Measurements from ENCODE around the gene EFNB3.

EFNB3 gene

DNA sequence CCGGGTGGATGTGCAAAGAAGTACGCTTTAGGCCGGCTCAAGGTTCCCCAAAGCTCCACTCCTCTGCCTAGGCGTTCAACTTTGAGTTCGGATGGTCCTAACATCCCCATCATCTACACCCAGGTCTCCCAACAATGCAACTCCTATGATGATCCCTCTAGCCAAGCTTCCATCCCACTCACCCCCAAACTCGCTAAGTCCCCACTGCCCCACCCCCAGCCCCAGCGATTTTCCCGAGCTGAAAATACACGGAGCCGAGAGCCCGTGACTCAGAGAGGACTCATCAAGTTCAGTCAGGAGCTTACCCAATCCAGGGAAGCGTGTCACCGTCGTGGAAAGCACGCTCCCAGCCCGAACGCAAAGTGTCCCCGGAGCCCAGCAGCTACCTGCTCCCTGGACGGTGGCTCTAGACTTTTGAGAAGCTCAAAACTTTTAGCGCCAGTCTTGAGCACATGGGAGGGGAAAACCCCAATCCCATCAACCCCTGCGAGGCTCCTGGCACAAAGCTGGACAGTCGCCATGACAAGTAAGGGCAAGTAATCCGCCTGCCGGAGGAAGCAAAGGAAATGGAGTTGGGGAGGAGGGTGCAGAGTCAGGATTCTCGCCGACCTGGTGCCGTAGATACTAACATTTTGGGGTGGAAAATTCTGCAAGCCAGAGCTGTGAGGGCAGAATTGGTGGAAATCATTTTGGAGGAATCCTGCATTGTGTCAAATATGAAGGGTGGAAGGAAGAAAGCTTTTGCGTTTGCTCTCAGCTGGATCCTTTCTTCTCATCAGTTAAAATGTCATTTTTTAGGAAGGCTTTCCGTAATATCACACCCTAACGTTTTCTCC lies 17.7 kb upstream of the EFNB3 start, which contains the start of gene TP53:
Gene TP53, minus strand, starts transcription at position 419 of the 836 bp plus-strand sequence. CDS start 10,896 bp downstream, outside the sequence.
- peak within 1 kb of the TSS; percentile 98 for H3K4me3 ChIP-seq (ENCODE audit: low read depth, low read length)
- peak; percentile 96 for DNase-seq (ENCODE audit: low read depth)
- TF ChIP-seq, protein P1, sequence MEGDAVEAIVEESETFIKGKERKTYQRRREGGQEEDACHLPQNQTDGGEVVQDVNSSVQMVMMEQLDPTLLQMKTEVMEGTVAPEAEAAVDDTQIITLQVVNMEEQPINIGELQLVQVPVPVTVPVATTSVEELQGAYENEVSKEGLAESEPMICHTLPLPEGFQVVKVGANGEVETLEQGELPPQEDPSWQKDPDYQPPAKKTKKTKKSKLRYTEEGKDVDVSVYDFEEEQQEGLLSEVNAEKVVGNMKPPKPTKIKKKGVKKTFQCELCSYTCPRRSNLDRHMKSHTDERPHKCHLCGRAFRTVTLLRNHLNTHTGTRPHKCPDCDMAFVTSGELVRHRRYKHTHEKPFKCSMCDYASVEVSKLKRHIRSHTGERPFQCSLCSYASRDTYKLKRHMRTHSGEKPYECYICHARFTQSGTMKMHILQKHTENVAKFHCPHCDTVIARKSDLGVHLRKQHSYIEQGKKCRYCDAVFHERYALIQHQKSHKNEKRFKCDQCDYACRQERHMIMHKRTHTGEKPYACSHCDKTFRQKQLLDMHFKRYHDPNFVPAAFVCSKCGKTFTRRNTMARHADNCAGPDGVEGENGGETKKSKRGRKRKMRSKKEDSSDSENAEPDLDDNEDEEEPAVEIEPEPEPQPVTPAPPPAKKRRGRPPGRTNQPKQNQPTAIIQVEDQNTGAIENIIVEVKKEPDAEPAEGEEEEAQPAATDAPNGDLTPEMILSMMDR (IDR thresholded peaks at IDR 0.05; ENCODE audit: insufficient read depth, low read depth, low read length, missing control alignments), result no peak

DNA sequence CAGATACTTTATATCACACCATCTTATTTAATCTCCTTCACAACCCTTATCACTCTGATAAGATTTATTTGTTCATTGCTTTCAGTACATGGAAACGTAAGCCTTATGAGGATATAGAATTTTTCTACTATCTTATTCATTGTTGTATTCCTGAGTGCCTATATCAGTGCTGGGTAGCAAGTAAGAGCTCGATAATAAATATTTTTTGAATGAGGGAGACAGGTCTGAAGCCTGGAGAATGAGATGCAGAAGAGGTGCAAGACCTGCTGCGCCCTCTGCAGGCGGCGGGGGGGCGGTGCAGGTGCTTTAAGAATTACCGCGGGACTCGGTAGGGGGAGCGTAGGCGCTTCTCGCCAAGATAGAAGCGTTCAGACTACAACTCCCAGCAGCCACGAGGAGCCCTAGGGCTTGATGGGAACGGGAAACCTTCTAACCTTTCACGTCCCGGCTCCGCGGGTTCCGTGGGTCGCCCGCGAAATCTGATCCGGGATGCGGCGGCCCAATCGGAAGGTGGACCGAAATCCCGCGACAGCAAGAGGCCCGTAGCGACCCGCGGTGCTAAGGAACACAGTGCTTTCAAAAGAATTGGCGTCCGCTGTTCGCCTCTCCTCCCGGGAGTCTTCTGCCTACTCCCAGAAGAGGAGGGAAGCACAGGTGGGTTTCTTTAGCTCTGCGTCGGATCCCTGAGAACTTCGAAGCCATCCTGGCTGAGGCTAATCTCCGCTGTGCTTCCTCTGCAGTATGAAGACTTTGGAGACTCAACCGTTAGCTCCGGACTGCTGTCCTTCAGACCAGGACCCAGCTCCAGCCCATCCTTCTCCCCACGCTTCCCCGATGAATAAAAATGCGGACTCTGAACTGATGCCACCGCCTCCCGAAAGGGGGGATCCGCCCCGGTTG lies 16.8 kb upstream of the EFNB3 start, which contains the start of gene WRAP53:
Gene WRAP53, plus strand, starts transcription at position 570 of the 900 bp plus-strand sequence. Its CDS starts 172 bp downstream, at position 742.
- peak within 1 kb of the TSS; percentile 98 for H3K4me3 ChIP-seq (ENCODE audit: low read depth, low read length)
- TF ChIP-seq, protein P1 (IDR thresholded peaks at IDR 0.05; ENCODE audit: insufficient read depth, low read depth, low read length, missing control alignments), result peak; percentile 94
- DNase-seq (ENCODE audit: low read depth), result peak; percentile 98

GRCh38 chr17:7688808-7689316 lies 16.1 kb upstream of the EFNB3 start:
- peak overlapping the region; percentile 74 for H3K4me3 ChIP-seq (ENCODE audit: low read depth, low read length)
- TF ChIP-seq, protein P1 (IDR thresholded peaks at IDR 0.05; ENCODE audit: insufficient read depth, low read depth, low read length, missing control alignments), result no peak
- DNase-seq (ENCODE audit: low read depth), result no peak

DNA sequence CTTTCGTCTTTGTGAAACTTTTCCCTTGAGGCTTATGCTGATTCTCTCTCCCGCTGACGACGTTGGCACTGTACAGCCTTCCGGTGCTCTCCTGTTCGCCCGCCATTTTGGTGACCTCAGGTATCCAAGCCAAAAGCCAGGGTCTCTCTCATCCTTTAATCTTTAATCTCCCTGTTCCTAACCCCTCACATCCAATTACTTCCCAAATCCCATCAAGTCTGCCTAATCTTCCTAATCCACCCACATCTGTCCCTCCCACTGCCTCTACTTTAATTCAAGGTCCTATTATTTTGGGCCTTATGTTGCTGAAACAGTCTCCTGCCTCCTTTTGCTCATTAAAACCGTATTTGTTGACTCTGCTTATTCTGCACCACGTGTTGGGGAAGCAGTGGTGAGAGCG lies 9.4 kb upstream of the EFNB3 start:
- TF ChIP-seq, protein P1 (IDR thresholded peaks at IDR 0.05; ENCODE audit: insufficient read depth, low read depth, low read length, missing control alignments), result no peak
- DNase-seq (ENCODE audit: low read depth), result no peak
- no peak overlapping the region for H3K4me3 ChIP-seq (ENCODE audit: low read depth, low read length)

- no peak overlapping the region for H3K4me3 ChIP-seq (ENCODE audit: low read depth, low read length)
- DNase-seq (ENCODE audit: low read depth), result no peak
- TF ChIP-seq, protein P1 (IDR thresholded peaks at IDR 0.05; ENCODE audit: insufficient read depth, low read depth, low read length, missing control alignments), result no peak
Measured at GRCh38 chr17:7697828-7698588, 7.0 kb upstream of the EFNB3 start.

- H3K4me3 ChIP-seq (ENCODE audit: low read depth, low read length), result no peak overlapping the region
- no peak for DNase-seq (ENCODE audit: low read depth)
- TF ChIP-seq, protein P1 (IDR thresholded peaks at IDR 0.05; ENCODE audit: insufficient read depth, low read depth, low read length, missing control alignments), result no peak
Measured at GRCh38 chr17:7700510-7700909, 4.5 kb upstream of the EFNB3 start.
